GM21619 (cell line): ENCODE data around the gene DHH.
"Not testable (repeated sequence)": the region's sequence is repeated elsewhere in the genome, so short reads cannot be mapped to it uniquely, and the experiment has no call there.

Source experiments
- ATAC-seq: cut with Tn5 transposase; IDR thresholded peaks from one replicate; pipeline ENCODE4 v1.9.1; 2021; ENCODE audit not compliant: unreplicated experiment

The DHH gene

GRCh38 chr12:49070971-49071370 lies 23.6 kb downstream of the DHH start:
- no peak for ATAC-seq

GRCh38 chr12:49069507-49070346 lies 24.9 kb downstream of the DHH start, which contains the start of gene RHEBL1:
Gene RHEBL1, minus strand, starts transcription at chr12:49069979. Its CDS starts 194 bp downstream, at chr12:49069785.
- ATAC-seq, result peak; percentile 94

- no peak for ATAC-seq
Observed at GRCh38 chr12:49068879-49069506, 25.6 kb downstream of the DHH start.

GRCh38 chr12:49066120-49066519 lies 28.5 kb downstream of the DHH start:
- ATAC-seq, result no peak

GRCh38 chr12:49064767-49065152 lies 29.8 kb downstream of the DHH start:
- ATAC-seq, result no peak

GRCh38 chr12:49061916-49062315 lies 32.7 kb downstream of the DHH start:
- ATAC-seq, result not testable (repeated sequence)

GRCh38 chr12:49061157-49061650 lies 33.4 kb downstream of the DHH start:
- ATAC-seq, result no peak

- ATAC-seq, result peak; percentile 41
Observed at GRCh38 chr12:49060237-49061156, 34.1 kb downstream of the DHH start, which contains the start of gene KMT2D. Gene KMT2D, minus strand, starts transcription at chr12:49060794. Its CDS starts 5,470 bp downstream, at chr12:49055324.

- peak; percentile 7 for ATAC-seq
Observed at GRCh38 chr12:49059299-49060171, 35.1 kb downstream of the DHH start.

GRCh38 chr12:49059045-49059298 lies 35.6 kb downstream of the DHH start:
- no peak for ATAC-seq

- no peak for ATAC-seq
Observed at GRCh38 chr12:49058366-49059044, 36.1 kb downstream of the DHH start.

GRCh38 chr12:49057888-49058287 lies 36.7 kb downstream of the DHH start:
- no peak for ATAC-seq

GRCh38 chr12:49055978-49056754 lies 38.4 kb downstream of the DHH start:
- ATAC-seq, result peak; percentile 72

GRCh38 chr12:49055092-49055491 lies 39.5 kb downstream of the DHH start:
- ATAC-seq, result no peak

- ATAC-seq, result no peak
Observed at GRCh38 chr12:49054524-49054923, 40.1 kb downstream of the DHH start.

GRCh38 chr12:49054096-49054495 lies 40.5 kb downstream of the DHH start:
- no peak for ATAC-seq

GRCh38 chr12:49052451-49053208 lies 42.0 kb downstream of the DHH start:
- no peak for ATAC-seq

- no peak for ATAC-seq
Observed at GRCh38 chr12:49051777-49052438, 42.7 kb downstream of the DHH start.
